HG02642 (cell line): ENCODE results near the gene GMPPA.

Experiments used
- ATAC-seq: cut with Tn5 transposase; IDR thresholded peaks from one replicate; pipeline ENCODE4 v1.9.1; 2021; ENCODE audit warnings: mild to moderate bottlenecking; ENCODE audit not compliant: unreplicated experiment, poor library complexity

GMPPA gene

GRCh38 chr2:219515874-219516629 lies 17.4 kb downstream of the GMPPA start:
- no peak for ATAC-seq

- no peak for ATAC-seq
Observed at GRCh38 chr2:219516888-219517287, 18.2 kb downstream of the GMPPA start.

GRCh38 chr2:219517954-219518778 lies 19.5 kb downstream of the GMPPA start:
- ATAC-seq = no peak

- ATAC-seq = no peak
Observed at GRCh38 chr2:219519526-219519916, 20.8 kb downstream of the GMPPA start.

- ATAC-seq = no peak
Observed at GRCh38 chr2:219520079-219520478, 21.4 kb downstream of the GMPPA start.

GRCh38 chr2:219521066-219521880 lies 22.6 kb downstream of the GMPPA start:
- ATAC-seq = no peak

- ATAC-seq = no peak
Observed at GRCh38 chr2:219522111-219523030, 23.7 kb downstream of the GMPPA start.

- no peak for ATAC-seq
Observed at GRCh38 chr2:219523031-219523671, 24.5 kb downstream of the GMPPA start.

GRCh38 chr2:219524817-219525216 lies 26.1 kb downstream of the GMPPA start:
- ATAC-seq = no peak

GRCh38 chr2:219525533-219526232 lies 27.0 kb downstream of the GMPPA start:
- no peak for ATAC-seq

GRCh38 chr2:219526320-219527075 lies 27.8 kb downstream of the GMPPA start:
- ATAC-seq = no peak

- ATAC-seq = no peak
Observed at GRCh38 chr2:219527076-219527394, 28.3 kb downstream of the GMPPA start.

GRCh38 chr2:219527472-219527871 lies 28.8 kb downstream of the GMPPA start:
- no peak for ATAC-seq

- ATAC-seq = peak; percentile 75
Observed at GRCh38 chr2:219530048-219530963, 31.6 kb downstream of the GMPPA start.

GRCh38 chr2:219531639-219532377 lies 33.1 kb downstream of the GMPPA start:
- ATAC-seq = no peak

- ATAC-seq = no peak
Observed at GRCh38 chr2:219532378-219532649, 33.6 kb downstream of the GMPPA start.
